ENCODE measurements around the gene ANK3.

Gene ANK3

GRCh38 chr10:60359066-60359465 is 30.6 kb downstream of the ANK3 start:
- DNase-seq (ENCODE audit: low read depth), result no peak
- in situ Hi-C loops (cut with HindIII; ENCODE audit: low sequenced_read_pairs), result no loop called here
- TF ChIP-seq, protein P1, sequence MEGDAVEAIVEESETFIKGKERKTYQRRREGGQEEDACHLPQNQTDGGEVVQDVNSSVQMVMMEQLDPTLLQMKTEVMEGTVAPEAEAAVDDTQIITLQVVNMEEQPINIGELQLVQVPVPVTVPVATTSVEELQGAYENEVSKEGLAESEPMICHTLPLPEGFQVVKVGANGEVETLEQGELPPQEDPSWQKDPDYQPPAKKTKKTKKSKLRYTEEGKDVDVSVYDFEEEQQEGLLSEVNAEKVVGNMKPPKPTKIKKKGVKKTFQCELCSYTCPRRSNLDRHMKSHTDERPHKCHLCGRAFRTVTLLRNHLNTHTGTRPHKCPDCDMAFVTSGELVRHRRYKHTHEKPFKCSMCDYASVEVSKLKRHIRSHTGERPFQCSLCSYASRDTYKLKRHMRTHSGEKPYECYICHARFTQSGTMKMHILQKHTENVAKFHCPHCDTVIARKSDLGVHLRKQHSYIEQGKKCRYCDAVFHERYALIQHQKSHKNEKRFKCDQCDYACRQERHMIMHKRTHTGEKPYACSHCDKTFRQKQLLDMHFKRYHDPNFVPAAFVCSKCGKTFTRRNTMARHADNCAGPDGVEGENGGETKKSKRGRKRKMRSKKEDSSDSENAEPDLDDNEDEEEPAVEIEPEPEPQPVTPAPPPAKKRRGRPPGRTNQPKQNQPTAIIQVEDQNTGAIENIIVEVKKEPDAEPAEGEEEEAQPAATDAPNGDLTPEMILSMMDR (IDR thresholded peaks at IDR 0.05; ENCODE audit: low read depth, low read length, missing control alignments), result no peak
- no peak overlapping the region for H3K4me3 ChIP-seq (ENCODE audit: low read depth, low read length)

DNA sequence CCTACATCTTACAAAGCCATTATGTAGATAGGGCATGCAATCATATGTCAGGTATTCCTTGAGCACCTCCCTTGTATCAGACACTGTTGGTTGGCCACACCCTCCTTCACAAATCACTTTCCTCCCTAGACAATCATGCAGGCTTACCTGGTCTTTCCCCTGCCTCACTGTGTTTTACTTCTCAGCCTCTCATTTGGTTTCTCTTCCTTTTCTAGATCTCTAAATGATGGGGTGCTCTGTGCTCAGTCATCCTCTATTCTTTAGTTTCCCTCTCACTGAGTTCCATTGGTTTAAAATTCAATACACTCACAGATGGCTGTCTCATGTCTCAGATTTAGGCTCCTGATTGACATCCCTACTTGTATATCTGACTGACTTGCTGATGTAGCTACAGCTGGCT is 31.4 kb downstream of the ANK3 start:
- TF ChIP-seq, protein P1 (IDR thresholded peaks at IDR 0.05; ENCODE audit: low read depth, low read length, missing control alignments), result no peak
- DNase-seq (ENCODE audit: low read depth), result no peak
- in situ Hi-C loops (cut with HindIII; ENCODE audit: low sequenced_read_pairs), result no loop called here
- no peak overlapping the region for H3K4me3 ChIP-seq (ENCODE audit: low read depth, low read length)

GRCh38 chr10:60353519-60354258 is 36.0 kb downstream of the ANK3 start:
- in situ Hi-C loops (cut with HindIII; ENCODE audit: low sequenced_read_pairs), result no loop called here
- no peak overlapping the region for H3K4me3 ChIP-seq (ENCODE audit: low read depth, low read length)
- TF ChIP-seq, protein P1 (IDR thresholded peaks at IDR 0.05; ENCODE audit: low read depth, low read length, missing control alignments), result no peak
- no peak for DNase-seq (ENCODE audit: low read depth)

DNA sequence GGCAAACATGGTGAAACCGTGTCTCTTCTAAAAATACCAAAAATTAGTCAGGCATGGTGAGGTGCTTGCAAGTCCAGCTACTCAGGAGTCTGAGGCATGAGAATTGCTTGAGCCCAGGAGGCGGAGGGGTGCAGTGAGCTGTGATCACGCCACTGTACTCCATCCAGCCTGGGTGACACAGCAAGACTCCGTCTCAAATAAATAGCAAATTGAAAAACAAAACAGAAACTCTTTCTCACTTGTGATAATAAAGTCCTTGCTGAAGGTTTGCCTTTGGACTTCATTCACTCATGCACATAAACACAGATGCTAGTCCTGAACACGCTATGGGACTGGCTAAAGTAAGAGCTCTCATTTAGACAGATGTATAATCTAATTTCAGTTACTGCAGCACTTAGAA is 37.6 kb downstream of the ANK3 start:
- in situ Hi-C loops (cut with HindIII; ENCODE audit: low sequenced_read_pairs), result no loop called here
- no peak overlapping the region for H3K4me3 ChIP-seq (ENCODE audit: low read depth, low read length)
- no peak for DNase-seq (ENCODE audit: low read depth)
- TF ChIP-seq, protein P1 (IDR thresholded peaks at IDR 0.05; ENCODE audit: low read depth, low read length, missing control alignments), result no peak

GRCh38 chr10:60351191-60351853 is 38.4 kb downstream of the ANK3 start:
- TF ChIP-seq, protein P1 (IDR thresholded peaks at IDR 0.05; ENCODE audit: low read depth, low read length, missing control alignments), result no peak
- no peak overlapping the region for H3K4me3 ChIP-seq (ENCODE audit: low read depth, low read length)
- DNase-seq (ENCODE audit: low read depth), result no peak
- in situ Hi-C loops (cut with HindIII; ENCODE audit: low sequenced_read_pairs), result no loop called here

- H3K4me3 ChIP-seq (ENCODE audit: low read depth, low read length), result no peak overlapping the region
- DNase-seq (ENCODE audit: low read depth), result no peak
- in situ Hi-C loops (cut with HindIII; ENCODE audit: low sequenced_read_pairs), result no loop called here
- TF ChIP-seq, protein P1 (IDR thresholded peaks at IDR 0.05; ENCODE audit: low read depth, low read length, missing control alignments), result no peak
These were observed 39.3 kb downstream of the ANK3 start for GRCh38 chr10:60350400-60350799.

All from astrocyte of the cerebellum (primary cell).